Bronchial epithelial cell (primary cell): Measurements from ENCODE around the gene OLFM4. TPM values are rescaled to one million over a fixed set of nuclear protein-coding genes. Genes with fewer than 3 reads are reported as not detected.
A peak's percentile ranks its signal among the peaks of the same experiment; 100 is the strongest.

Experiments used
- DNase-seq: peaks from one replicate; pipeline ENCODE4 v3.0.0-alpha.2; 2010; ENCODE audit warnings: low read depth
- FAIRE-seq: peaks from 2 replicates; lab custom pipeline; 2011; peaks lifted over from hg19 to GRCh38; lab: Jason Lieb, UNC
- H3K27me3 ChIP-seq: 2 replicates; pipeline ENCODE4 v1.5.1; 2011; ENCODE audit warnings: low read length; ENCODE audit not compliant: control insufficient read depth, insufficient read depth
- H3K36me3 ChIP-seq: 2 replicates; pipeline ENCODE4 v1.5.1; 2011; ENCODE audit warnings: low read length; ENCODE audit not compliant: control insufficient read depth, insufficient read depth
- H3K4me3 ChIP-seq: 2 replicates; pipeline ENCODE4 v1.5.1; 2011; ENCODE audit warnings: mild to moderate bottlenecking, low read depth, low read length, control low read depth
- total RNA-seq: library from RNA; depleted of rRNA; stranded (reverse); fragments of >200 nt; gene quantifications from 2 replicates; pipeline ENCODE4 v1.2.1, GENCODE V29; 2014
- TF ChIP-seq, protein P1 (sequence below): IDR thresholded peaks from 2 replicates; pipeline ENCODE4 v1.5.1; 2011; ENCODE audit warnings: mild to moderate bottlenecking, moderate library complexity, low read length, control low read depth, inconsistent platforms; ENCODE audit not compliant: insufficient read depth, severe bottlenecking

Gene OLFM4, protein sequence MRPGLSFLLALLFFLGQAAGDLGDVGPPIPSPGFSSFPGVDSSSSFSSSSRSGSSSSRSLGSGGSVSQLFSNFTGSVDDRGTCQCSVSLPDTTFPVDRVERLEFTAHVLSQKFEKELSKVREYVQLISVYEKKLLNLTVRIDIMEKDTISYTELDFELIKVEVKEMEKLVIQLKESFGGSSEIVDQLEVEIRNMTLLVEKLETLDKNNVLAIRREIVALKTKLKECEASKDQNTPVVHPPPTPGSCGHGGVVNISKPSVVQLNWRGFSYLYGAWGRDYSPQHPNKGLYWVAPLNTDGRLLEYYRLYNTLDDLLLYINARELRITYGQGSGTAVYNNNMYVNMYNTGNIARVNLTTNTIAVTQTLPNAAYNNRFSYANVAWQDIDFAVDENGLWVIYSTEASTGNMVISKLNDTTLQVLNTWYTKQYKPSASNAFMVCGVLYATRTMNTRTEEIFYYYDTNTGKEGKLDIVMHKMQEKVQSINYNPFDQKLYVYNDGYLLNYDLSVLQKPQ
- total RNA-seq, result not detected in 2 replicates

DNA sequence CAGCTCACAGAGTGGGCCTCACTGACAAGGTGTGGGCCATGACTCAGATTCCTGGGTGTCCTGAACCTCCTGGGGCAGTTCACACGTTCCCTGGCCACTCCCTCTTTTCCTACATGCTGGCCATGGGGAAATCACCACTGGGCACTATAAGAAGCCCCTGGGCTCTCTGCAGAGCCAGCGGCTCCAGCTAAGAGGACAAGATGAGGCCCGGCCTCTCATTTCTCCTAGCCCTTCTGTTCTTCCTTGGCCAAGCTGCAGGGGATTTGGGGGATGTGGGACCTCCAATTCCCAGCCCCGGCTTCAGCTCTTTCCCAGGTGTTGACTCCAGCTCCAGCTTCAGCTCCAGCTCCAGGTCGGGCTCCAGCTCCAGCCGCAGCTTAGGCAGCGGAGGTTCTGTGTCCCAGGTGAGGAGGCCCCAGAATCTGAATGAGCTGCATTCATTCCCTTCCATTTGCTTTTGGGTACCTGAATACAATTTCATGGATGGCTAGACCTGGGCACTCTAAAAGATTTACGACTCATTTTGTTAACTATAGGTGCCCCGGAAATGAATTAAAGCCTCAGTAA is at the start of gene OLFM4:
OLFM4 (plus strand) TSS at position 177 of the 567 bp plus-strand sequence; CDS start at position 201, 24 bp downstream.
- no peak for DNase-seq
- H3K4me3 ChIP-seq, result no peak within 1 kb of the TSS
- TF ChIP-seq, protein P1, sequence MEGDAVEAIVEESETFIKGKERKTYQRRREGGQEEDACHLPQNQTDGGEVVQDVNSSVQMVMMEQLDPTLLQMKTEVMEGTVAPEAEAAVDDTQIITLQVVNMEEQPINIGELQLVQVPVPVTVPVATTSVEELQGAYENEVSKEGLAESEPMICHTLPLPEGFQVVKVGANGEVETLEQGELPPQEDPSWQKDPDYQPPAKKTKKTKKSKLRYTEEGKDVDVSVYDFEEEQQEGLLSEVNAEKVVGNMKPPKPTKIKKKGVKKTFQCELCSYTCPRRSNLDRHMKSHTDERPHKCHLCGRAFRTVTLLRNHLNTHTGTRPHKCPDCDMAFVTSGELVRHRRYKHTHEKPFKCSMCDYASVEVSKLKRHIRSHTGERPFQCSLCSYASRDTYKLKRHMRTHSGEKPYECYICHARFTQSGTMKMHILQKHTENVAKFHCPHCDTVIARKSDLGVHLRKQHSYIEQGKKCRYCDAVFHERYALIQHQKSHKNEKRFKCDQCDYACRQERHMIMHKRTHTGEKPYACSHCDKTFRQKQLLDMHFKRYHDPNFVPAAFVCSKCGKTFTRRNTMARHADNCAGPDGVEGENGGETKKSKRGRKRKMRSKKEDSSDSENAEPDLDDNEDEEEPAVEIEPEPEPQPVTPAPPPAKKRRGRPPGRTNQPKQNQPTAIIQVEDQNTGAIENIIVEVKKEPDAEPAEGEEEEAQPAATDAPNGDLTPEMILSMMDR, result no peak
- no peak for FAIRE-seq
- no peaks in the 10 kb centered on the region for H3K27me3 ChIP-seq
- no peaks in the 10 kb centered on the region for H3K36me3 ChIP-seq

DNA sequence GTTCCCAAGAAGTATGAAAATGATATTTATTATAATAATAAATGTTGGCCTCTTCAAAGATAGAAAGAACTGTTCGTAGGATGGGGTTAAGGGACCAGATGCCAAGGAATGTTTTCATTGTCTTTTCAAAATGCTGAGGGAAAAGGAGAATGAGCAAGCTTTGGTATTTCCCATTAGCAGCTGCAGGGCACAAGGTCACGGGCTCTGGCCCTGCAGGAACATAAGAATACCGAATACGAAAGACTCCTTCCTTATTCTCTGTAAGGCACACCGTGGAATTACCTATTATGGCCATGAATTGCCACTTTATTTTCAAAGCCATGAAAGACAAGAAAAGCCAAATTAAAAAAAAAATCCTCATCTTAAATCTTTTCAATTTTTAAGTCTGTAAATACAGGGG is 49.6 kb upstream of the OLFM4 start:
- H3K4me3 ChIP-seq, result no peak overlapping the region
- H3K27me3 ChIP-seq, result no peaks in the 10 kb centered on the region
- DNase-seq (no peak), FAIRE-seq (no peak)
- H3K36me3 ChIP-seq, result no peaks in the 10 kb centered on the region
- TF ChIP-seq, protein P1, result no peak

DNA sequence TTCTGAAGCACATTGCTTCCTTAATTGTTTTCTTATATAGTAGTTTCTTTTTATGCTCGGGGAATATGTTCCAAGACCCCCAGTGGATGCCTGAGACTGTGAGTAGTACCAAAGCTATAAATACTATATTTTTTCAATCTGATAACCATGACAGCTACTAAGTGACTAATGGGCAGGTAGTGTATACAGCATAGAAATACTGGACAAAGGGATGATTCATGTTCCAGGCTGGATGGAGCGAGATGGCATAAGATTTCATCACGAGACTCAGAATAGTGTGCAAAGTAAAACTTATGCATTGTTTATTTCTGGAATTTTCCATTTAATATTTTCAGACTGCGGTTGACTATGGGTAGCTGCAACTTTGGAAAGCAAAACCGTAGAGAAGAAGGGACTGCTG is 47.9 kb upstream of the OLFM4 start:
- DNase-seq (peak; percentile 28), FAIRE-seq (no peak)
- Histone ChIP-seq H3K27me3 (no peaks in the 10 kb centered on the region), H3K4me3 (no peak overlapping the region), H3K36me3 (no peaks in the 10 kb centered on the region)
- TF ChIP-seq, protein P1, result no peak

GRCh38 chr13:52983836-52984235 is 44.8 kb upstream of the OLFM4 start:
- TF ChIP-seq, protein P1, result no peak
- peak; percentile 18 for DNase-seq
- Histone ChIP-seq H3K27me3 (no peaks in the 10 kb centered on the region), H3K4me3 (no peak overlapping the region), H3K36me3 (no peaks in the 10 kb centered on the region)
- FAIRE-seq, result no peak

GRCh38 chr13:52984881-52985363 is 43.7 kb upstream of the OLFM4 start:
- Histone ChIP-seq H3K27me3 (no peaks in the 10 kb centered on the region), H3K36me3 (no peaks in the 10 kb centered on the region), H3K4me3 (no peak overlapping the region)
- DNase-seq, result no peak
- TF ChIP-seq, protein P1, result no peak
- FAIRE-seq, result no peak
